ENCODE results near the gene ADGRG6. TPM values are rescaled to one million over a fixed set of nuclear protein-coding genes. Genes with fewer than 3 reads are reported as not detected.

Gene ADGRG6
- total RNA-seq, 2 experiments from 2014 or later = 1.6 TPM

DNA sequence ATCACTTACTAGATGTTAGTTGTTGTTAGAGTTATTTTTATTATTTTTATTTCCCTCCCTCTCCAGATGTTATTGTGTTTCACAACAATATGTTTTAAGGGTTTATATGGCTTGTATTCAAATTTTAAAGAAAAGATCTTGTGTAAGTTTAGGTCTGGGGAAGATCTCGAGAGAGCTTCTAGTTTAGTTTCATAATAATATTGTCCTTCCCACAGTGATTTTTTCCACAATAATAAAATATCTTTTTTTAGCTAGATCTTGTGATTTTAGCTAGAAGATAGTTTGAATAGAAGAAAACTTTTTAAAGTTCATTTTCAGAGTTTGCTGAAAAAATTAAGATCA lies 55.0 kb downstream of the ADGRG6 start:
- H3K4me1 Mint-ChIP-seq (ENCODE audit: low read depth) = peaks cover 15% of the 10 kb centered on the region
- no peak overlapping the region for H3K27ac Mint-ChIP-seq
- no peak overlapping the region for H3K4me3 Mint-ChIP-seq
- no peak for ATAC-seq
- CTCF ChIA-PET = interaction anchor here (0.8 to 1.8 kb wide), 5 partner anchors 8 to 210 kb away, joined by 3 to 5 read pairs (median 4); partner anchors contain the start of gene NMBR
- H3K27me3 Mint-ChIP-seq (ENCODE audit: low read depth) = no peaks in the 10 kb centered on the region
- H3K9me3 Mint-ChIP-seq (ENCODE audit: insufficient read depth) = no peaks in the 10 kb centered on the region
- DNase-seq = no peak
- POLR2A ChIA-PET = no interaction called here
- no peaks in the 10 kb centered on the region for H3K36me3 Mint-ChIP-seq (ENCODE audit: low read depth)

DNA sequence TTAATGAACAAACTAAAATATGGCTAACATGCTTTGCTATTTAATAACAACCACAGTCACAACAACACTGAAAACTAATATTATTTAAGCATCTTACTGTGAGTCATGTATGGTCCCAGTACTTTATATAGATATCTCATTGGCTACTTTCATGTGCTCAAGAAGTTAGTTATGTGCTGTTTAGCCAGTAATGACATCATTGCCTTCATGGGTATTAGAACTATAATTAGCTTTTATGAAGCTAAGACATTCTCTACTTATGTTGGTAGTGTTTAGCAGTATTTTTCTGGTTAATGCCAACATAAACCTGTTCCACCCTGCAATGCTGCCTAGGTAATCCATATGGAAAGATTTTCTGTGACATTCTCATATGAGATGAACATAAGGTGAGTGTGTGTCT lies 56.1 kb downstream of the ADGRG6 start:
- Mint-ChIP-seq H3K36me3 (ENCODE audit: low read depth) (no peaks in the 10 kb centered on the region), H3K4me1 (ENCODE audit: low read depth) (peaks cover 15% of the 10 kb centered on the region), H3K9me3 (ENCODE audit: insufficient read depth) (no peaks in the 10 kb centered on the region), H3K27me3 (ENCODE audit: low read depth) (no peaks in the 10 kb centered on the region), H3K4me3 (no peak overlapping the region), H3K27ac (no peak overlapping the region)
- CTCF ChIA-PET = interaction anchor here (1.4 kb wide), 1 partner anchor 125 kb away, joined by 4 read pairs; no protein-coding TSS in a partner anchor
- POLR2A ChIA-PET = no interaction called here
- DNase-seq = no peak
- ATAC-seq = no peak

DNA sequence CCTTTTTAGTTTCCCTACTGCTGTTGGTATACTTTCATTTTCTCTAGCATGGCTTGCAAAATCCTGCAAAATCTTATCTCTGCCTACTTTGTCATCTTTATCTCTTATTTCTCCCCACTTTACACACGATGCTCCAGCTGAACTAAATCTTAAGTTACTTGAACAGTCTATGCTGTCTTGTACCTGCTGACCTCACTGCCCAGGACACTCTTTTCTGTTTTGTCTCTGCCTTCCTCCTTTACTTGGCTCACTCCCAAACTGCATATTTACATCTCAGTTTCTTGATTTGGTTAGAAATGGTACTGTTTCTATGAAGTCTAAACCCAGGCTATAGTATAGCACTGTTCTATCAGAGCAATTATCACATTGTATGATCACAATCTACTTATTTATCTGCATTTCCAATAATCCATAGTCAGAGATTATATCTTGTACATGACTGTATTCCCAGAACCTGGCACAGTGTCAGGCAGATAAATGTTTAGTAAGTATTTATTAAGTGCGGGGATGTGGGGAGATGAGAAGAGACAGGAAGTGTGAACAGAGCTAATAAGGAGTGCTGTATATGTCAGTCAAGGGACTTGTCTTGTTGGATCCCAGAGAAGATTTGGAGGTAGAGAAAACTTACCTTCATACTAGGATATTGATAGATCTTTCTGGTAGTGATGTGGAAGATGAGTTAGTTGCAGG lies 57.6 kb downstream of the ADGRG6 start:
- CTCF ChIA-PET = interaction anchor here (0.5 kb wide), 1 partner anchor 55 kb away, joined by 3 read pairs; no protein-coding TSS in a partner anchor
- Mint-ChIP-seq H3K4me1 (ENCODE audit: low read depth) (peaks cover 15% of the 10 kb centered on the region), H3K9me3 (ENCODE audit: insufficient read depth) (no peaks in the 10 kb centered on the region), H3K27me3 (ENCODE audit: low read depth) (no peaks in the 10 kb centered on the region), H3K36me3 (ENCODE audit: low read depth) (no peaks in the 10 kb centered on the region), H3K4me3 (no peak overlapping the region), H3K27ac (no peak overlapping the region)
- no peak for DNase-seq
- POLR2A ChIA-PET = no interaction called here
- no peak for ATAC-seq

DNA sequence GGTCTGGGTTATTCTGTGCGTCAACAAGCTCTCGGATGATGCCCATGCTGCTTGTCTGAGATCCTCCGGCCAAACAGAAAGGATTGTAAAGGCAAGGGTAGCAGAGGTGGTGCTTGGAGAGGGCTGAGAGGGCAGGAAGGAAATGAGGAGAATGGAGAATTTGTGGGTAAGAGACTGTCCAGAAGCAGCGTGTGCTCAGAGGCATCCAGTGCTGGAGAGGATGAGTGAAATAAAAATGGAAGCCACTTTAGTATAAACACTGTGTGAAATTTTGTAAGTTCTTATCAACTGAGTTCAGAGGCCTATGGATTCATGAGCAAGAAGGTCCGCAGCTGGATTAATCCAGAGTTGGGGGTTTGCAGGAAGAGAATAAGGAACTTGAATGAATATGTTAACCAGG lies 59.5 kb downstream of the ADGRG6 start:
- peaks cover 6% of the 10 kb centered on the region for H3K4me1 Mint-ChIP-seq (ENCODE audit: low read depth)
- CTCF ChIA-PET = interaction anchor here (0.6 kb wide), 1 partner anchor 181 kb away, joined by 3 read pairs; no protein-coding TSS in a partner anchor
- POLR2A ChIA-PET = no interaction called here

DNA sequence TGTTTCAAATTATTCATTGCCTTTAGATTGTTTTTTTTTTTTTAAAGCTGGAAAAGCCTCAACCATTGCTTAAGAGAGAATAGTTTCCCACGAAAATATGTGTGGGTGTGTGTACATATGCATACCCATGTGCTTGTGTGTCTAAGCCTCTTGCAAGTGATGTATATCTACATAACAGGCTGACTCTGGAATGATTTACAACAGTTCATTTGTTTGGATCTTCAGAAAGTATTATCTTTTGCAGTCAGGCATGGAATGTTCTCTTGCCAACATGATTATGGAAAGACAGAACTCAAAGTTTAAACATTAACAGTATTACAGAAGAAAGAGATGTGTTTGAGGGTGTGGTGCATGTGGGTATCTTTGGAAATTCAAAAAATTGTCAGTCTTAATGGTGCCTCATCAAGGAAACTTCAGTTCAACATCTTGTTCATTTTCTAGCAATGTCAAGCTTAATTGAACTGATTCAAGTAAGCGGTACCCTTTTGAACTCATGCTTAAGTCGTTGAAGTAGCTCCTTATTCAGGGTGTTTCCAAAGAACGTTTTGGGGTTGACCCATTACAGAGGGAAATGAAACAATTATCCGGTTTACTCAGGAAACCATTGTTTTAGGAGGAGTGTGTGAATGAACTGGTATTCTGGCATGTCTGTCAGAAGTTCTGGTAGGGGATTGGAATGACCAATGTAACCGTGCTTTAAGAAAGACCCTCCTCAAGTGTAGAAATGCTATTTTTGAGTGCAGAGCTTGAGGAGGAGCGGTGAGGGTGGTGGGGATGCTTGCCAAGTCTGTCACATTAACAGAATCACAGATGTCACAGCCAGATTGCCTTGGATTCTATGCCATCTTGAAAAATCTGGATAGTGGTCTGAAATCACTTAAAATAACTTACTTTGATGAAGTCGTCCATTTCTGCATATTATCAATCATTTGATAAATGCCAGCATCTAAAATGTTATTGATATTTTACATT lies 60.3 kb downstream of the ADGRG6 start:
- Mint-ChIP-seq H3K4me3 (no peak overlapping the region), H3K9me3 (ENCODE audit: insufficient read depth) (no peaks in the 10 kb centered on the region), H3K27me3 (ENCODE audit: low read depth) (no peaks in the 10 kb centered on the region), H3K36me3 (ENCODE audit: low read depth) (no peaks in the 10 kb centered on the region), H3K27ac (no peak overlapping the region), H3K4me1 (ENCODE audit: low read depth) (peaks cover under 1% of the 10 kb centered on the region)
- DNase-seq (no peak), ATAC-seq (no peak)
- POLR2A ChIA-PET = no interaction called here
- CTCF ChIA-PET = interaction anchor here (0.6 kb wide), 1 partner anchor 182 kb away, joined by 3 read pairs; no protein-coding TSS in a partner anchor

More for the DNA sequence above, 59.5 kb downstream of the ADGRG6 start:
- no peak for DNase-seq
- H3K27ac Mint-ChIP-seq = no peak overlapping the region
- H3K4me3 Mint-ChIP-seq = no peak overlapping the region
- H3K27me3 Mint-ChIP-seq (ENCODE audit: low read depth) = no peaks in the 10 kb centered on the region
- ATAC-seq = no peak
- no peaks in the 10 kb centered on the region for H3K9me3 Mint-ChIP-seq (ENCODE audit: insufficient read depth)
- H3K36me3 Mint-ChIP-seq (ENCODE audit: low read depth) = no peaks in the 10 kb centered on the region

DNA sequence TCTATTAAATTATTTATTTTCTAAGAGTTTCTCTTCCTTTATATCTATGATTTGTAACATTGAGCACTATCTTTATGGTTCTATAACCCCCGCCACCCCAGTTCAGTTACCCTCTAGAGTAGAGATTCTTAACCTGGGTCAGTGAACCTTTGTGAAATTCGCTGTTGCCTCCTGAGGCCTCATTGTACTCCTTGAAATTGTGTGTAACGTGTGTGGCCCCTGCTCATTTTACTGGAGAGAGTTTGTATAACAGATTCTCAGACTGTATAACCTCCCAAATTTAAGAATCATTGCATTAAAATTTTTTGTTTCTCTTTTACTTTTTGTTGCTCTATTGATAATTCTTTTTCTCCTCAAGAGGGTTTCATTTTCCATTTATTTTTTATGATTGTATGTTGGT lies 65.3 kb downstream of the ADGRG6 start:
- Mint-ChIP-seq H3K36me3 (ENCODE audit: low read depth) (no peaks in the 10 kb centered on the region), H3K4me3 (no peak overlapping the region), H3K27ac (no peak overlapping the region), H3K4me1 (ENCODE audit: low read depth) (no peaks in the 10 kb centered on the region), H3K27me3 (ENCODE audit: low read depth) (no peaks in the 10 kb centered on the region), H3K9me3 (ENCODE audit: insufficient read depth) (no peaks in the 10 kb centered on the region)
- ATAC-seq (no peak), DNase-seq (no peak)
- ChIA-PET POLR2A (no interaction called here), CTCF (no interaction called here)

DNA sequence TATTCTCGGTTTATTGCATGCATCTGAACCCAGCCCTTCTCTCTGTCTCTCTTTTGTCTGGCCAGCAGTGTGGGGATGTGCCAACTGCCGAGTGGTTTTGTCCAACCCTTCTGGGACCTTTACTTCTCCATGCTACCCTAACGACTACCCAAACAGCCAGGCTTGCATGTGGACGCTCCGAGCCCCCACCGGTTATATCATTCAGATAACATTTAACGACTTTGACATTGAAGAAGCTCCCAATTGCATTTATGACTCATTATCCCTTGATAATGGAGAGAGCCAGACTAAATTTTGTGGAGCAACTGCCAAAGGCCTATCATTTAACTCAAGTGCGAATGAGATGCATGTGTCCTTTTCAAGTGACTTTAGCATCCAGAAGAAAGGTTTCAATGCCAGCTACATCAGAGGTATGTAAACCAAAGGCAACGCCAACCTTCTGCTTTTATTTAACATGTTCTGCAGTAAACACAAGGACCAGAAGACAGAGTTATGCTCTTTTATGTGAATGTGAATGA lies 65.8 kb downstream of the ADGRG6 start:
- ChIA-PET POLR2A (no interaction called here), CTCF (no interaction called here)
- Mint-ChIP-seq H3K27ac (no peak overlapping the region), H3K36me3 (ENCODE audit: low read depth) (no peaks in the 10 kb centered on the region), H3K4me1 (ENCODE audit: low read depth) (no peaks in the 10 kb centered on the region), H3K9me3 (ENCODE audit: insufficient read depth) (no peaks in the 10 kb centered on the region), H3K4me3 (no peak overlapping the region), H3K27me3 (ENCODE audit: low read depth) (no peaks in the 10 kb centered on the region)
- ATAC-seq (no peak), DNase-seq (no peak)

DNA sequence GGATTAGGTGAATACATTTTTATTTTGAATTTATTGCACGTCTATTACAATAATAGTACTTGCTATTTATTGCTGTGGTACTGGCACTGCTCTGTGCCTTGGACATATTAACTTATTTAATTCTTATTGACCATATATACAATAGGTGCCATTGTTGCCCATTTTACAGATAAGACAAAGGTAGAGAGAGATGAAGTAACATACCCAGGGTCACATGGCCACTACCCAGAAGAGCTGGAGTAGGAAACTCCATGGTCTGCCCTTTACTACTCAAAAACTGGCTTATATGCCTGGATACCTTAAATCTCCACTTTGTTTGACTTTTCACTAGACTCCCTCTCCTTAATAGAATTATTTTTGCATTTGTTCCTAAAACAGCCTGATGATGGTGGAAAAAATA lies 67.5 kb downstream of the ADGRG6 start:
- no peaks in the 10 kb centered on the region for H3K4me1 Mint-ChIP-seq (ENCODE audit: low read depth)
- H3K9me3 Mint-ChIP-seq (ENCODE audit: insufficient read depth) = no peaks in the 10 kb centered on the region
- H3K27me3 Mint-ChIP-seq (ENCODE audit: low read depth) = no peaks in the 10 kb centered on the region
- CTCF ChIA-PET = no interaction called here
- ATAC-seq (no peak), DNase-seq (no peak)
- H3K36me3 Mint-ChIP-seq (ENCODE audit: low read depth) = no peaks in the 10 kb centered on the region
- H3K27ac Mint-ChIP-seq = no peak overlapping the region
- no peak overlapping the region for H3K4me3 Mint-ChIP-seq
- POLR2A ChIA-PET = no interaction called here

DNA sequence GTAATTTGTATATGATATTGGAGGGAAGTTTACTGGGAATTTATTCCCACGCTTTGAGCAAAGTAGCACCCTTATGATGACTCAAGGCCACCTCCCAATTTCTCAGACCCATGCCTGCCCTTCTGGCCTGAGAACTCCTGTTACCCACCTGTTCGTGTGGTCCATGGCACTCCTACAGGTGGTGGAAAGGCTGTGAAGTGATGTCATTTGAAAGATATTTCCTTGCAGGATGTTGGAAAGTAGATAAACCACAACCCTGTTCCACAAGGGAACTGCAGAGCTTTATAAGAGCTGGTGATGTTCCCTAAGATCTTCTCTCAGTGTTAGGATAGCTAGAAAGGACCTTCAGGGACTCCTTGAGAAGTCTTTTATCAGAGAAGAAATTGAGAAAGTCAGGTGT lies 70.5 kb downstream of the ADGRG6 start:
- Mint-ChIP-seq H3K4me3 (no peak overlapping the region), H3K27me3 (ENCODE audit: low read depth) (peaks cover 5% of the 10 kb centered on the region), H3K36me3 (ENCODE audit: low read depth) (no peaks in the 10 kb centered on the region), H3K4me1 (ENCODE audit: low read depth) (no peaks in the 10 kb centered on the region), H3K9me3 (ENCODE audit: insufficient read depth) (no peaks in the 10 kb centered on the region), H3K27ac (no peak overlapping the region)
- DNase-seq (no peak), ATAC-seq (no peak)
- CTCF ChIA-PET = no interaction called here
- POLR2A ChIA-PET = no interaction called here

DNA sequence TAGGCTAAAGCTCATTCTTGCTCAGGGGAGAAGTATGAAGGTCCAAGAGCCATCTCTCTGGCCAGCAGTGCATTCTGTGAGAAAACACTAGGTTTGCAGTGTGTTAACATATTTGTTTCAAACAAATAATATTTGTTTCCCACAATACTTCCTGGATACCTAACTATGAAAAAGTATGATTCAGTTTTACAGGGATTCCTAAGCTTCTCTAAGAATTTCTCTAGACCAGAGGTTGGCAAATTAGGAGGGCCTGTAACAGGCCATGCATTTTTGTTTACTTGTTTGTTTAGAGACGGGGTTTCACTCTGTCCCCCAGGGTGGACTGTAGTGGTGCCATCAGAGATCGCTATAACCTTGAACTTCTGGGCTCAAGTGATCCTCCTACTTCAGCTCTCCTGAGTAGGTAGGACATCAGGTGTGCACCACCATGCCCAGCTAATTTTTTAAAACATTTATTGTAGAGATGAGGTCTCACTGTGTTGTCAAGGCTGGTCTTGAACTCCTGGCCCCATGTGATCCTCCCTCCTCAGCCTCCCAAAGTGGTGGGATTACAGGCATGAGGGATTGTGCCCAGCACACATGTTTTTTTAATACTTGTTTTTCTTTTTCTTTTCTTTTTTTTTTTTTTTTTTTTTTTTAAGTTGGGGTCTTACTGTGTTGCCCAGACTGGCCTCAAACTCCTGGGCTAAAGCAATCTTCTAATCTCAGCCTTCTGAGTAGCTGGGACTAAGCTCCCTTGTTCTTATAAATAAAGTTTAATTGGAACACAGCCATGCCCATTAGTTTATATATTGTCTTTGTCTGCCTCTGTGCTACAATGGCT lies 71.7 kb downstream of the ADGRG6 start:
- Mint-ChIP-seq H3K9me3 (ENCODE audit: insufficient read depth) (no peaks in the 10 kb centered on the region), H3K27ac (no peak overlapping the region), H3K27me3 (ENCODE audit: low read depth) (peaks cover 5% of the 10 kb centered on the region), H3K4me1 (ENCODE audit: low read depth) (no peaks in the 10 kb centered on the region), H3K36me3 (ENCODE audit: low read depth) (no peaks in the 10 kb centered on the region), H3K4me3 (no peak overlapping the region)
- DNase-seq = no peak
- no peak for ATAC-seq
- POLR2A ChIA-PET = no interaction called here
- CTCF ChIA-PET = interaction anchor here (1.2 kb wide), 1 partner anchor 101 kb away, joined by 3 read pairs; no protein-coding TSS in a partner anchor

DNA sequence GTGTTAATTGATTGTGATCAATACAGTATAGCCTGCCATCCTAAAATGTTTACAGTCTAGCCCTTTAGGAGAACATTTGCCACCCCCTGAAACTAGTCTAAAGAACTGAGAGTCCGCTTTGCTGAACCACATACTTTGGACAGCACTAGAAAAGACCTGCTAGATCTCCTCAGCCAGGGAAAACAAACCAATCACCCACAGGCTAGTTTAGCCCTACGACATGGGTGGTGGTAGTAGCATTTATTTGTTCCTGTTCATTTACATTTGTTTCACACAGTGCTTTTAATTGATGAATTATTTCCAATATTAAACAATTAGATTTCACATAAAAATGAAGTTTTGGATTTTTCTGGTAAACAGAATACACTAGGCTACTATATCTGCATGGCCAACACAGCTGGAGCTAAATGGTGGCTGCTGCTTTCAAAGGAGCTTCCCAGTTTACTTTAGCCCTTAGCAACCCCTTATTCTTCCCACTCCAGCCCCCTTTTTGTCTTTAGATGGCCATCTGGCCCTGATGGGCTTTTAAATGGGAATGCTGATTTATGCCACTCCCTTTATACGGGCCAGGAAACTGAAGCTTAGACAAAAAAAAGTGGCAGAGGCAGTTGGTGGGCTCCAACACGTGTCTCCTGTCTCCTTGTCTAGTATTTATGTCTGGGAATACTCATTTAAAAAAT lies 72.4 kb downstream of the ADGRG6 start:
- DNase-seq (no peak), ATAC-seq (no peak)
- H3K9me3 Mint-ChIP-seq (ENCODE audit: insufficient read depth) = no peaks in the 10 kb centered on the region
- no peak overlapping the region for H3K27ac Mint-ChIP-seq
- H3K27me3 Mint-ChIP-seq (ENCODE audit: low read depth) = peaks cover 5% of the 10 kb centered on the region
- no peaks in the 10 kb centered on the region for H3K4me1 Mint-ChIP-seq (ENCODE audit: low read depth)
- CTCF ChIA-PET = no interaction called here
- no peaks in the 10 kb centered on the region for H3K36me3 Mint-ChIP-seq (ENCODE audit: low read depth)
- no peak overlapping the region for H3K4me3 Mint-ChIP-seq
- POLR2A ChIA-PET = no interaction called here
